Endothelial cell of umbilical vein (primary cell): ENCODE data around the gene THSD4. TPM values are rescaled to one million over a fixed set of nuclear protein-coding genes. Genes with fewer than 3 reads are reported as not detected.

Experiments
- BruUV-seq: library from RNA; stranded (reverse); fragments of 400-500 nt; replicated peaks from 2 replicates; lab custom pipeline; 2021; lab: Mats Ljungman, UMichigan
- CTCF ChIA-PET: fragments of 300-600, 350-600 bp; sonication (Branson Sonifier 250); formaldehyde crosslinking; loops from one replicate; lab custom pipeline; 2021; ENCODE audit warnings: antibody characterized with exemption, inconsistent platforms; lab: Charles Lee
- POLR2A ChIA-PET: fragments of 300-600, 350-600 bp; sonication (Branson Sonifier 250); formaldehyde crosslinking; loops from one replicate; lab custom pipeline; 2021; ENCODE audit warnings: antibody characterized with exemption, inconsistent platforms; lab: Charles Lee
- DNase-seq: peaks from one replicate; pipeline ENCODE4 v3.0.0-alpha.2; 2011; ENCODE audit warnings: low read depth, low spot score
- FAIRE-seq: peaks from 2 replicates; lab custom pipeline; 2011; peaks lifted over from hg19 to GRCh38; lab: Jason Lieb, UNC
- H2AFZ ChIP-seq: 2 replicates; pipeline ENCODE4 v1.6.0; 2012; ENCODE audit warnings: low read depth, low read length, control low read depth, inconsistent platforms
- H3K27ac ChIP-seq: 2 replicates; pipeline ENCODE4 v1.5.1; 2011; ENCODE audit warnings: low read depth, mild to moderate bottlenecking, control low read depth, low read length, moderate library complexity; ENCODE audit not compliant: insufficient read depth
- H3K27me3 ChIP-seq, 2 experiments: 2 replicates each; pipeline versions ENCODE4 v1.6.0 to v1.6.1; 2011; ENCODE audit warnings: low read length in 2 of 2, mixed read lengths in 1 of 2; ENCODE audit not compliant: control insufficient read depth in 2 of 2, insufficient read depth in 2 of 2
- H3K36me3 ChIP-seq, 2 experiments: 2 replicates in 1 of 2; 3 replicates in 1 of 2; pipeline ENCODE4 v1.5.1; 2011; ENCODE audit warnings: low read length in 2 of 2, mild to moderate bottlenecking in 1 of 2, moderate library complexity in 1 of 2; ENCODE audit not compliant: control insufficient read depth in 2 of 2, insufficient read depth in 2 of 2; ENCODE audit errors: extremely low read depth in 1 of 2
- H3K4me1 ChIP-seq: 3 replicates; pipeline ENCODE4 v1.5.1; 2011; ENCODE audit warnings: mild to moderate bottlenecking, low read length; ENCODE audit not compliant: control insufficient read depth, insufficient read depth; ENCODE audit errors: extremely low read depth
- H3K4me2 ChIP-seq: 2 replicates; pipeline ENCODE4 v1.6.1; 2011; ENCODE audit warnings: low read length, control low read depth, mixed read lengths; ENCODE audit not compliant: insufficient read depth
- H3K4me3 ChIP-seq, 3 experiments: fragments of 200-600 bp in 1 of 3; sonication (generic), shearing (Covaris generic) in 1 of 3; replicated peaks in 1 of 3; 2 replicates each; pipeline ENCODE4 v1.5.1; 2011 to 2016; ENCODE audit warnings: control low read depth in 3 of 3, low read length in 3 of 3, mild to moderate bottlenecking in 2 of 3, inconsistent platforms in 1 of 3, low read depth in 1 of 3, moderate library complexity in 1 of 3; ENCODE audit not compliant: insufficient read depth in 1 of 3
- H3K79me2 ChIP-seq: 2 replicates; pipeline ENCODE4 v1.6.0; 2012; ENCODE audit warnings: low read length, inconsistent platforms; ENCODE audit not compliant: control insufficient read depth, insufficient read depth
- H3K9ac ChIP-seq: replicated peaks from 2 replicates; pipeline ENCODE3; 2011; ENCODE audit warnings: low read length, control low read depth; ENCODE audit not compliant: insufficient read depth; ENCODE audit errors: extremely low read depth
- H3K9me1 ChIP-seq: replicated peaks from 3 replicates; pipeline ENCODE4 v1.6.0; 2011; ENCODE audit warnings: mild to moderate bottlenecking, low read length; ENCODE audit not compliant: control insufficient read depth, insufficient read depth; ENCODE audit errors: extremely low read depth
- H3K9me3 ChIP-seq: replicated peaks from 2 replicates; pipeline ENCODE4 v1.5.1; 2012; ENCODE audit warnings: low read length, inconsistent platforms; ENCODE audit not compliant: control insufficient read depth, insufficient read depth
- H4K20me1 ChIP-seq: replicated peaks from 2 replicates; pipeline ENCODE3; 2011; ENCODE audit warnings: mild to moderate bottlenecking, low read length; ENCODE audit not compliant: control insufficient read depth, insufficient read depth; ENCODE audit errors: extremely low read depth
- EZH2 ChIP-seq: IDR thresholded peaks from 2 replicates; pipeline ENCODE4 v1.6.1; 2012; ENCODE audit warnings: borderline replicate concordance, low read depth, mild to moderate bottlenecking, moderate library complexity, low read length, inconsistent platforms; ENCODE audit not compliant: severe bottlenecking
- FOS ChIP-seq: IDR thresholded peaks from 2 replicates; pipeline ENCODE4 v1.6.1; 2011; ENCODE audit warnings: mild to moderate bottlenecking, low read length, moderate library complexity, borderline replicate concordance; ENCODE audit not compliant: insufficient read depth
- JUN ChIP-seq: IDR thresholded peaks from 2 replicates; pipeline ENCODE4 v1.6.1; 2011; ENCODE audit warnings: borderline replicate concordance, low read depth; ENCODE audit not compliant: insufficient read length, insufficient read depth
- MYC ChIP-seq: IDR thresholded peaks from one replicate; pipeline ENCODE4 v1.6.1; 2011; ENCODE audit warnings: mild to moderate bottlenecking, low read depth, low read length
- POLR2A ChIP-seq: IDR thresholded peaks from 2 replicates; pipeline ENCODE4 v1.6.1; 2012; ENCODE audit warnings: low read depth, mild to moderate bottlenecking, control low read depth, low read length
- POLR2AphosphoS5 ChIP-seq: IDR thresholded peaks from 2 replicates; pipeline ENCODE4 v1.6.1; 2012; ENCODE audit warnings: low read depth, mild to moderate bottlenecking, control low read depth, low read length, moderate library complexity; ENCODE audit not compliant: insufficient read depth
- dilution Hi-C: fragments of 300-500 bp; cut with MboI; formaldehyde crosslinking; loops from one replicate; pipeline ENCODE4 v1.15.0; 2019; ENCODE audit warnings: low sequenced_read_pairs; ENCODE audit not compliant: extremely low pct_ligation_motif_present
- intact Hi-C: fragments of 100-400 bp; cut with micrococcal nuclease; formaldehyde crosslinking; loops from one replicate; pipeline ENCODE4 v1.10.0; 2022
- polyA plus RNA-seq, 4 experiments: library from polyadenylated mRNA; depleted of rRNA in 3 of 4; stranded (reverse) in 3 of 4; unstranded in 1 of 4; fragments of >200 nt; gene quantifications; 2 replicates each; pipeline versions ENCODE4 v1.2.1 to v1.2.3, GENCODE V29; 2011 to 2012; ENCODE audit warnings: missing spikeins in 1 of 4
- total RNA-seq: library from RNA; stranded (reverse); gene quantifications from 2 replicates; pipeline ENCODE4 v1.2.3, GENCODE V29; 2021
- TF ChIP-seq, protein P1 (sequence below): IDR thresholded peaks from 2 replicates; pipeline ENCODE4 v1.6.1; 2011; ENCODE audit not compliant: insufficient read depth, insufficient read length
- TF ChIP-seq, protein P2 (sequence below), 2 donors: IDR thresholded peaks; 1 replicate in 1 of 2; 2 replicates in 1 of 2; pipeline ENCODE4 v1.5.1; 2011; ENCODE audit warnings: low read length in 2 of 2, mild to moderate bottlenecking in 2 of 2, moderate library complexity in 2 of 2, control low read depth in 1 of 2, inconsistent platforms in 1 of 2, low read depth in 1 of 2; ENCODE audit not compliant: insufficient read depth in 1 of 2; ENCODE audit errors: extremely low read depth in 1 of 2

Gene THSD4
- total and polyA plus RNA-seq, 2 donors (not counting 3 experiments of a cell fraction or from before 2014, with no cell fraction given), result 9.9 to 25.4 TPM

DNA sequence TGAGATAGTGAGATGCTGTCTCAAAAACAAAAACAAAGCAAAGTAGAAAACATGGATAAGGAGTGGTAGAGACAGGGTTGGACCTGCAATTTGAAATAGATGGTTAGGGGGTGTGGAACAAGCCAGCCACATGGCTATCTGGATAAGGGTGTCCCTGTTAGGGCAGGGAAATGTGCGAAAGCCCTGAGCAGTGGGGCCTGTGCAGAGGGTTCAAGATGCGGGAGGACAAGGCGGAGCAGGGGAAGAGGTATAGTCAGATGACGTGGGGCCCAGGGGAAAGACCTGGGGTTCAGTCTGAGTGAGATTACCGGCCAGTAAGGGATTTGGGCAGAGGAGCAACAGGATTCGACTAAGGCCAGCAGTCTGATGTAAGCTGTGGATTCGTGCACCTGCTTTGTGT, 676.7 kb downstream of the THSD4 start:
- peaks cover 47% of the 10 kb centered on the region for H3K4me1 ChIP-seq
- H3K27me3 ChIP-seq, result no peaks in the 10 kb centered on the region
- no peak overlapping the region for H3K9ac ChIP-seq
- dilution Hi-C loops, result no loop called here
- peak overlapping the region; percentile 74 for H3K27ac ChIP-seq
- TF ChIP-seq, protein P1, sequence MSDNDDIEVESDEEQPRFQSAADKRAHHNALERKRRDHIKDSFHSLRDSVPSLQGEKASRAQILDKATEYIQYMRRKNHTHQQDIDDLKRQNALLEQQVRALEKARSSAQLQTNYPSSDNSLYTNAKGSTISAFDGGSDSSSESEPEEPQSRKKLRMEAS, result no peak
- TF ChIP-seq POLR2A (no peak), POLR2AphosphoS5 (no peak)
- DNase-seq, result no peak
- H3K9me3 ChIP-seq, result no peaks in the 10 kb centered on the region
- intact Hi-C loops, result loop anchor here (1.0 to 2.0 kb wide), 2 partner anchors 12 to 31 kb away; no protein-coding TSS in a partner anchor
- ChIA-PET POLR2A (no interaction called here), CTCF (interaction anchor here (0.8 to 4.1 kb wide), 6 partner anchors 8 to 364 kb away, joined by 3 to 50 read pairs (median 8); no protein-coding TSS in a partner anchor)
- H3K4me2 ChIP-seq, result no peak overlapping the region
- no peaks in the 10 kb centered on the region for H3K9me1 ChIP-seq
- FAIRE-seq, result no peak
- no TSS peak for BruUV-seq
- H3K4me3 ChIP-seq, result no peak overlapping the region
- H2AFZ ChIP-seq, result peak overlapping the region; percentile 39
- no peaks in the 10 kb centered on the region for H4K20me1 ChIP-seq
- no peaks in the 10 kb centered on the region for H3K79me2 ChIP-seq
- H3K36me3 ChIP-seq, result no peaks in the 10 kb centered on the region

DNA sequence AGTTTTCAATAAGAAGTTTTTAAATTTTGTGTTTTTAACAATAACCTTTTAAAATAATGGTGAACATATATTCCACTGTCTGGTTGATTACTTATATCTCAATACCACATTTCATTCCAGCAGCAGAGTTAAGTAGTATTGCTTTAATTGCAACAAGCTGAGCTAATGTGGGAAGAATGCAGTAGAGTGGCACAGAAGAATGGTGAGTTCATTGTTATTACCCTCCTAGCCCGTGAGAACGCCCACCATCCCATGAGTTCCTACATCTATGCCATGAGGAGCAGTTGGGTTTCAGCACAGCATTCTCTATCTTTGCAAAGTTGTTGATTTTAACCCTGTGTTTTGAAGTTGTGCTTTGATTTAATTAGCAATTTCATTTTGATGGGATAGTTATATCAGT, 677.2 kb downstream of the THSD4 start:
- Histone ChIP-seq H3K4me1 (peaks cover 45% of the 10 kb centered on the region), H3K27ac (peak overlapping the region; percentile 74), H3K4me3 (no peak overlapping the region), H4K20me1 (no peaks in the 10 kb centered on the region), H3K9me3 (no peaks in the 10 kb centered on the region), H3K36me3 (no peaks in the 10 kb centered on the region), H3K27me3 (no peaks in the 10 kb centered on the region), H3K9ac (no peak overlapping the region), H2AFZ (no peak overlapping the region), H3K79me2 (no peaks in the 10 kb centered on the region), H3K4me2 (no peak overlapping the region), H3K9me1 (no peaks in the 10 kb centered on the region)
- CTCF ChIA-PET, result interaction anchor here (1.0 to 3.4 kb wide), 3 partner anchors 9 to 49 kb away, joined by 4 to 50 read pairs (median 4); no protein-coding TSS in a partner anchor
- DNase-seq (peak; percentile 64), FAIRE-seq (peak; percentile 73)
- no TSS peak for BruUV-seq
- dilution Hi-C loops, result no loop called here
- TF ChIP-seq, protein P1, result no peak
- TF ChIP-seq, protein P2, sequence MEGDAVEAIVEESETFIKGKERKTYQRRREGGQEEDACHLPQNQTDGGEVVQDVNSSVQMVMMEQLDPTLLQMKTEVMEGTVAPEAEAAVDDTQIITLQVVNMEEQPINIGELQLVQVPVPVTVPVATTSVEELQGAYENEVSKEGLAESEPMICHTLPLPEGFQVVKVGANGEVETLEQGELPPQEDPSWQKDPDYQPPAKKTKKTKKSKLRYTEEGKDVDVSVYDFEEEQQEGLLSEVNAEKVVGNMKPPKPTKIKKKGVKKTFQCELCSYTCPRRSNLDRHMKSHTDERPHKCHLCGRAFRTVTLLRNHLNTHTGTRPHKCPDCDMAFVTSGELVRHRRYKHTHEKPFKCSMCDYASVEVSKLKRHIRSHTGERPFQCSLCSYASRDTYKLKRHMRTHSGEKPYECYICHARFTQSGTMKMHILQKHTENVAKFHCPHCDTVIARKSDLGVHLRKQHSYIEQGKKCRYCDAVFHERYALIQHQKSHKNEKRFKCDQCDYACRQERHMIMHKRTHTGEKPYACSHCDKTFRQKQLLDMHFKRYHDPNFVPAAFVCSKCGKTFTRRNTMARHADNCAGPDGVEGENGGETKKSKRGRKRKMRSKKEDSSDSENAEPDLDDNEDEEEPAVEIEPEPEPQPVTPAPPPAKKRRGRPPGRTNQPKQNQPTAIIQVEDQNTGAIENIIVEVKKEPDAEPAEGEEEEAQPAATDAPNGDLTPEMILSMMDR (IDR thresholded peaks at IDR 0.05; ENCODE audit: extremely low read depth in 1 of 2, insufficient read depth in 1 of 2, low read depth in 1 of 2, low read length in 2 of 2), result no peak
- TF ChIP-seq JUN (peak; percentile 54), POLR2AphosphoS5 (no peak), POLR2A (no peak), FOS (no peak), MYC (no peak), EZH2 (no peak)
- POLR2A ChIA-PET, result no interaction called here
- intact Hi-C loops, result no loop called here
